ENCODE results near the gene RBFOX2. TPM values are rescaled to one million over a fixed set of nuclear protein-coding genes. Genes with fewer than 3 reads are reported as not detected.
"Not testable (repeated sequence)": the region's sequence is repeated elsewhere in the genome, so short reads cannot be mapped to it uniquely, and the experiment has no call there.

The RBFOX2 gene
- total and polyA plus RNA-seq, 2 donors (not counting 3 experiments of a cell fraction or from before 2014, with no cell fraction given): 125 to 142 TPM

GRCh38 chr22:35808377-35808776 lies 220.2 kb downstream of the RBFOX2 start:
- Histone ChIP-seq H3K27ac (ENCODE audit: insufficient read depth, low read depth, low read length) (no peak overlapping the region), H3K9me3 (replicated peaks; ENCODE audit: control insufficient read depth, insufficient read depth, low read length) (no peaks in the 10 kb centered on the region), H2AFZ (ENCODE audit: low read depth, low read length) (no peak overlapping the region), H3K9ac (replicated peaks; ENCODE audit: extremely low read depth, insufficient read depth, low read length) (no peak overlapping the region), H3K4me3 (replicated peaks in 1 of 3; ENCODE audit: insufficient read depth in 1 of 3, low read depth in 1 of 3, low read length in 3 of 3) (no peak overlapping the region), H3K79me2 (ENCODE audit: control insufficient read depth, insufficient read depth, low read length) (peaks cover 73% of the 10 kb centered on the region), H3K36me3 (ENCODE audit: control insufficient read depth in 2 of 2, extremely low read depth in 1 of 2, insufficient read depth in 2 of 2, low read length in 2 of 2) (peaks cover 10 to 11% of the 10 kb centered on the region in 2 experiments), H4K20me1 (replicated peaks; ENCODE audit: control insufficient read depth, extremely low read depth, insufficient read depth, low read length) (peaks cover 4% of the 10 kb centered on the region), H3K4me2 (ENCODE audit: insufficient read depth, low read length) (no peak overlapping the region), H3K9me1 (replicated peaks; ENCODE audit: control insufficient read depth, extremely low read depth, insufficient read depth, low read length) (peaks cover 3% of the 10 kb centered on the region), H3K4me1 (ENCODE audit: control insufficient read depth, extremely low read depth, insufficient read depth, low read length) (no peaks in the 10 kb centered on the region), H3K27me3 (ENCODE audit: control insufficient read depth in 2 of 2, insufficient read depth in 2 of 2, low read length in 2 of 2) (no peaks in the 10 kb centered on the region)
- dilution Hi-C loops (cut with MboI; ENCODE audit: extremely low pct_ligation_motif_present, low sequenced_read_pairs) (no loop called here), intact Hi-C loops (cut with micrococcal nuclease) (no loop called here)
- BruUV-seq (replicated peaks): no TSS peak
- ChIA-PET POLR2A (no interaction called here), CTCF (interaction anchor here (1.2 kb wide), 1 partner anchor 15 kb away, joined by 4 read pairs; no protein-coding TSS in a partner anchor)
- TF ChIP-seq MYC (IDR thresholded peaks at IDR 0.05; ENCODE audit: low read depth, low read length): no peak
- FAIRE-seq (no peak), DNase-seq (ENCODE audit: low read depth, low spot score) (no peak)

- H3K27me3 ChIP-seq (ENCODE audit: control insufficient read depth in 2 of 2, insufficient read depth in 2 of 2, low read length in 2 of 2); intact Hi-C loops (cut with micrococcal nuclease); H3K9me3 ChIP-seq (replicated peaks; ENCODE audit: control insufficient read depth, insufficient read depth, low read length); DNase-seq (ENCODE audit: low read depth, low spot score); H3K9me1 ChIP-seq (replicated peaks; ENCODE audit: control insufficient read depth, extremely low read depth, insufficient read depth, low read length); POLR2A ChIA-PET; H3K4me1 ChIP-seq (ENCODE audit: control insufficient read depth, extremely low read depth, insufficient read depth, low read length); BruUV-seq (replicated peaks); dilution Hi-C loops (cut with MboI; ENCODE audit: extremely low pct_ligation_motif_present, low sequenced_read_pairs); H2AFZ ChIP-seq (ENCODE audit: low read depth, low read length); H3K27ac ChIP-seq (ENCODE audit: insufficient read depth, low read depth, low read length); H3K9ac ChIP-seq (replicated peaks; ENCODE audit: extremely low read depth, insufficient read depth, low read length); FAIRE-seq; H4K20me1 ChIP-seq (replicated peaks; ENCODE audit: control insufficient read depth, extremely low read depth, insufficient read depth, low read length); H3K4me2 ChIP-seq (ENCODE audit: insufficient read depth, low read length); H3K4me3 ChIP-seq (replicated peaks in 1 of 3; ENCODE audit: insufficient read depth in 1 of 3, low read depth in 1 of 3, low read length in 3 of 3): not testable (repeated sequence)
- Histone ChIP-seq H3K79me2 (ENCODE audit: control insufficient read depth, insufficient read depth, low read length) (peaks cover 75% of the 10 kb centered on the region), H3K36me3 (ENCODE audit: control insufficient read depth in 2 of 2, extremely low read depth in 1 of 2, insufficient read depth in 2 of 2, low read length in 2 of 2) (peaks cover 10 to 11% of the 10 kb centered on the region in 2 experiments)
- CTCF ChIA-PET: interaction anchor here (1.2 kb wide), 2 partner anchors 11 to 259 kb away, joined by 3 to 6 read pairs; no protein-coding TSS in a partner anchor
Measured at GRCh38 chr22:35806668-35807067, 222.0 kb downstream of the RBFOX2 start.
